ENCODE results near the gene CALML3. TPM values are rescaled to one million over a fixed set of nuclear protein-coding genes. Genes with fewer than 3 reads are reported as not detected.

CALML3 gene
- total and polyA plus RNA-seq, 2 of the 8 experiments (the other 6 are each of a cell fraction or from before 2014, with no cell fraction given): not detected

GRCh38 chr10:5531558-5532306 lies 7.0 kb downstream of the CALML3 start:
- Histone ChIP-seq H3K23ac (ENCODE audit: insufficient read length) (no peak overlapping the region), H3K4me1 (replicated peaks in 1 of 4; ENCODE audit: control insufficient read depth in 3 of 4, insufficient read depth in 4 of 4, low read length in 3 of 4) (no peaks in the 10 kb centered on the region), H3K27me3 (replicated peaks in 1 of 4; ENCODE audit: control insufficient read depth in 3 of 4, extremely low read depth in 1 of 4, insufficient read depth in 3 of 4, low read length in 3 of 4) (no peaks in the 10 kb centered on the region), H2AK5ac (ENCODE audit: low read depth, low read length) (no peak overlapping the region), H2BK120ac (replicated peaks; ENCODE audit: low read depth, low read length) (no peak overlapping the region), H3K36me3 (ENCODE audit: control insufficient read depth in 2 of 4, insufficient read depth in 4 of 4, low read length in 3 of 4) (no peaks in the 10 kb centered on the region), H3K79me1 (ENCODE audit: low read depth, low read length) (no peaks in the 10 kb centered on the region), H2BK12ac (ENCODE audit: low read depth, low read length) (no peak overlapping the region), H2BK5ac (ENCODE audit: low read depth, low read length) (no peak overlapping the region), H2AFZ (ENCODE audit: low read length) (no peak overlapping the region), H4K20me1 (replicated peaks in 1 of 2; ENCODE audit: control insufficient read depth in 1 of 2, insufficient read depth in 2 of 2, low read length in 2 of 2) (no peaks in the 10 kb centered on the region), H3K4ac (replicated peaks; ENCODE audit: insufficient read length, low read depth, low read length) (no peak overlapping the region), H4K8ac (ENCODE audit: extremely low read depth, insufficient read depth, low read length) (no peak overlapping the region; the same call in 1 of the 2 replicates), H3K27ac (ENCODE audit: low read depth, low read length) (no peak overlapping the region), H4K91ac (replicated peaks; ENCODE audit: insufficient read length, low read length) (no peak overlapping the region), H2BK20ac (ENCODE audit: low read length) (no peak overlapping the region), H3K18ac (ENCODE audit: extremely low read depth, low read length) (no peak overlapping the region), H3K56ac (replicated peaks; ENCODE audit: insufficient read length, low read depth, low read length) (no peak overlapping the region), H4K5ac (ENCODE audit: insufficient read length, low read depth, low read length) (no peak overlapping the region), H3K9me3 (ENCODE audit: insufficient read depth in 2 of 2, low read depth in 1 of 2, low read length in 1 of 2) (peaks cover 0 to 3% of the 10 kb centered on the region in 2 experiments; a peak in 1 of 4 replicates), H3K23me2 (ENCODE audit: low read depth, low read length) (no peaks in the 10 kb centered on the region), H3K4me3 (ENCODE audit: extremely low read depth in 1 of 4, insufficient read depth in 2 of 4, low read depth in 3 of 4, low read length in 4 of 4) (no peak overlapping the region), H3K9ac (replicated peaks in 1 of 4; ENCODE audit: extremely low read depth in 1 of 4, low read depth in 3 of 4, low read length in 3 of 4) (no peak overlapping the region), H3K14ac (ENCODE audit: insufficient read length) (no peak overlapping the region), H2BK15ac (ENCODE audit: low read length) (no peak overlapping the region; the same call in 1 of the 2 replicates), H3K79me2 (ENCODE audit: control insufficient read depth in 1 of 2, insufficient read depth in 2 of 2, low read length in 2 of 2) (no peaks in the 10 kb centered on the region), H3K4me2 (ENCODE audit: insufficient read depth in 1 of 2, low read depth in 2 of 2, low read length in 2 of 2) (no peak overlapping the region)
- DNase-seq (ENCODE audit: low read depth in 1 of 2, low spot score in 2 of 2) (no peak), FAIRE-seq (no peak)
- TF ChIP-seq SP2 (IDR thresholded peaks at IDR 0.05; ENCODE audit: low read length) (no peak), SAP30 (IDR thresholded peaks at IDR 0.05; ENCODE audit: insufficient read depth, insufficient replicate concordance, low read length) (no peak), ATF3 (IDR thresholded peaks at IDR 0.05; ENCODE audit: insufficient read depth, low read depth, low read length) (no peak), CBX8 (IDR thresholded peaks at IDR 0.05; ENCODE audit: borderline replicate concordance, low read depth, low read length) (no peak), SP1 (IDR thresholded peaks at IDR 0.05; ENCODE audit: low read depth, low read length) (no peak)
- WGBS, 2 experiments (ENCODE audit: extremely low coverage in 1 of 2, insufficient coverage in 1 of 2, insufficient read length in 1 of 2, insufficient replicate concordance in 2 of 2, low coverage in 1 of 2, low lambda C conversion rate in 2 of 2, missing lambda C conversion rate in 1 of 2): 90% methylated on average over 10 of the region's 10 CpGs; no CpG with 5 or more reads in 1 of the 2 experiments
- CTCF ChIA-PET (ENCODE audit: partially characterized antibody): interaction anchor here (2.6 kb wide), 1 partner anchor 17 kb away, joined by 8 read pairs; no protein-coding TSS in a partner anchor
- POLR2A ChIA-PET (ENCODE audit: partially characterized antibody): interaction anchor here (0.8 kb wide), 1 partner anchor 72 kb away, joined by 3 read pairs; no protein-coding TSS in a partner anchor

Data from H1 (cell line).